A673 (cell line): ENCODE measurements around the gene EDIL3. TPM values are rescaled to one million over a fixed set of nuclear protein-coding genes. Genes with fewer than 3 reads are reported as not detected.

ENCODE experiments used
- BruUV-seq: library from RNA; stranded (reverse); fragments of 400-500 nt; replicated peaks from 2 replicates; lab custom pipeline; 2021; lab: Mats Ljungman, UMichigan
- CTCF ChIA-PET: fragments of 300-600 bp; sonication (Branson Sonifier 250); formaldehyde crosslinking; loops from one replicate; lab custom pipeline; 2022; ENCODE audit warnings: antibody characterized with exemption; lab: Charles Lee
- POLR2A ChIA-PET: fragments of 300-600 bp; sonication (Branson Sonifier 250); formaldehyde crosslinking; loops from one replicate; lab custom pipeline; 2022; ENCODE audit warnings: antibody characterized with exemption; ENCODE audit not compliant: low non-redundant PET; lab: Charles Lee
- DNase-seq: peaks from one replicate; pipeline ENCODE4 v3.0.0-alpha.2; 2015; ENCODE audit warnings: low spot score
- H3K27ac ChIP-seq: fragments of 200-600 bp; sonication (generic); 2 replicates; pipeline ENCODE4 v1.5.1; 2016; ENCODE audit warnings: mixed run types, low read depth, mild to moderate bottlenecking, mixed read lengths, antibody characterized with exemption, low read length; ENCODE audit not compliant: poor library complexity, severe bottlenecking
- H3K27me3 ChIP-seq: fragments of 200-600 bp; sonication (generic); replicated peaks from 2 replicates; pipeline ENCODE4 v1.6.1; 2017; ENCODE audit warnings: mixed run types, low read depth, mild to moderate bottlenecking, mixed read lengths, antibody characterized with exemption, low read length; ENCODE audit not compliant: insufficient read depth, poor library complexity
- H3K36me3 ChIP-seq: fragments of 200-600 bp; sonication (generic); 2 replicates; pipeline ENCODE4 v1.6.1; 2016; ENCODE audit warnings: mixed run types, mild to moderate bottlenecking, mixed read lengths, antibody characterized with exemption, low read length; ENCODE audit not compliant: insufficient read depth, poor library complexity, severe bottlenecking
- H3K4me1 ChIP-seq: fragments of 200-600 bp; sonication (generic); 2 replicates; pipeline ENCODE4 v1.6.1; 2017; ENCODE audit warnings: mixed run types, mild to moderate bottlenecking, mixed read lengths, antibody characterized with exemption, low read length; ENCODE audit not compliant: insufficient read depth, poor library complexity, severe bottlenecking
- H3K4me3 ChIP-seq: fragments of 200-600 bp; sonication (generic); 2 replicates; pipeline ENCODE4 v1.5.1; 2016; ENCODE audit warnings: low read depth, mixed run types, mild to moderate bottlenecking, mixed read lengths, low read length; ENCODE audit not compliant: poor library complexity, severe bottlenecking
- H3K9me3 ChIP-seq: fragments of 200-600 bp; sonication (generic); 2 replicates; pipeline ENCODE4 v1.6.1; 2016; ENCODE audit warnings: mixed run types, low read depth, mild to moderate bottlenecking, mixed read lengths, antibody characterized with exemption, low read length; ENCODE audit not compliant: poor library complexity, severe bottlenecking
- CTCF ChIP-seq: fragments of 300-800, 200-600 bp; sonication (generic); conservative IDR thresholded peaks from 2 replicates; pipeline ENCODE4 v1.5.1; 2017; ENCODE audit warnings: low read depth, mild to moderate bottlenecking, antibody characterized with exemption, low read length, moderate library complexity, mixed read lengths
- EZH2 ChIP-seq: fragments of 200-600 bp; sonication (generic); IDR thresholded peaks from 2 replicates; pipeline ENCODE4 v1.6.1; 2017; ENCODE audit warnings: borderline replicate concordance, low read depth, mild to moderate bottlenecking, mixed read lengths, antibody characterized with exemption, low read length; ENCODE audit not compliant: poor library complexity, severe bottlenecking
- intact Hi-C: fragments of 100-400 bp; cut with micrococcal nuclease; formaldehyde crosslinking; loops from one replicate; pipeline ENCODE4 v1.10.0; 2022; ENCODE audit not compliant: unreplicated experiment
- total RNA-seq: library from RNA; stranded (reverse); gene quantifications from 2 replicates; pipeline ENCODE4 v1.2.3, GENCODE V29; 2021

EDIL3 gene
- total RNA-seq, 1 experiment from 2014 or later, result 4.6 TPM

- Histone ChIP-seq H3K27me3 (no peaks in the 10 kb centered on the region), H3K36me3 (no peaks in the 10 kb centered on the region), H3K9me3 (no peaks in the 10 kb centered on the region), H3K27ac (no peak overlapping the region), H3K4me1 (no peaks in the 10 kb centered on the region), H3K4me3 (no peak overlapping the region)
- TF ChIP-seq EZH2 (no peak), CTCF (no peak)
- BruUV-seq, result no TSS peak
- ChIA-PET POLR2A (no interaction called here), CTCF (no interaction called here)
- no peak for DNase-seq
- intact Hi-C loops, result no loop called here
Observed at GRCh38 chr5:83993803-83994202, 390.9 kb downstream of the EDIL3 start.

GRCh38 chr5:83991566-83992224 is 393.0 kb downstream of the EDIL3 start:
- DNase-seq, result no peak
- H3K27me3 ChIP-seq, result no peaks in the 10 kb centered on the region
- H3K9me3 ChIP-seq, result no peaks in the 10 kb centered on the region
- ChIA-PET POLR2A (no interaction called here), CTCF (no interaction called here)
- H3K27ac ChIP-seq, result no peak overlapping the region
- no TSS peak for BruUV-seq
- no peaks in the 10 kb centered on the region for H3K36me3 ChIP-seq
- H3K4me1 ChIP-seq, result no peaks in the 10 kb centered on the region
- intact Hi-C loops, result no loop called here
- TF ChIP-seq CTCF (no peak), EZH2 (no peak)
- no peak overlapping the region for H3K4me3 ChIP-seq

- H3K27me3 ChIP-seq, result no peaks in the 10 kb centered on the region
- intact Hi-C loops, result no loop called here
- H3K36me3 ChIP-seq, result no peaks in the 10 kb centered on the region
- H3K4me1 ChIP-seq, result no peaks in the 10 kb centered on the region
- ChIA-PET POLR2A (no interaction called here), CTCF (no interaction called here)
- no peak for DNase-seq
- H3K4me3 ChIP-seq, result no peak overlapping the region
- TF ChIP-seq EZH2, result no peak
- no peak for TF ChIP-seq CTCF
- no peak overlapping the region for H3K27ac ChIP-seq
- no TSS peak for BruUV-seq
- H3K9me3 ChIP-seq, result no peaks in the 10 kb centered on the region
Observed at GRCh38 chr5:83988293-83988685, 396.4 kb downstream of the EDIL3 start.
